NCI-H1092 (cell line): ENCODE results near the gene TAF10.

Experiments
- DNase-seq: peaks from one replicate; lab custom pipeline; 2025; lab: John Stamatoyannopoulos, UW

The TAF10 gene

DNA sequence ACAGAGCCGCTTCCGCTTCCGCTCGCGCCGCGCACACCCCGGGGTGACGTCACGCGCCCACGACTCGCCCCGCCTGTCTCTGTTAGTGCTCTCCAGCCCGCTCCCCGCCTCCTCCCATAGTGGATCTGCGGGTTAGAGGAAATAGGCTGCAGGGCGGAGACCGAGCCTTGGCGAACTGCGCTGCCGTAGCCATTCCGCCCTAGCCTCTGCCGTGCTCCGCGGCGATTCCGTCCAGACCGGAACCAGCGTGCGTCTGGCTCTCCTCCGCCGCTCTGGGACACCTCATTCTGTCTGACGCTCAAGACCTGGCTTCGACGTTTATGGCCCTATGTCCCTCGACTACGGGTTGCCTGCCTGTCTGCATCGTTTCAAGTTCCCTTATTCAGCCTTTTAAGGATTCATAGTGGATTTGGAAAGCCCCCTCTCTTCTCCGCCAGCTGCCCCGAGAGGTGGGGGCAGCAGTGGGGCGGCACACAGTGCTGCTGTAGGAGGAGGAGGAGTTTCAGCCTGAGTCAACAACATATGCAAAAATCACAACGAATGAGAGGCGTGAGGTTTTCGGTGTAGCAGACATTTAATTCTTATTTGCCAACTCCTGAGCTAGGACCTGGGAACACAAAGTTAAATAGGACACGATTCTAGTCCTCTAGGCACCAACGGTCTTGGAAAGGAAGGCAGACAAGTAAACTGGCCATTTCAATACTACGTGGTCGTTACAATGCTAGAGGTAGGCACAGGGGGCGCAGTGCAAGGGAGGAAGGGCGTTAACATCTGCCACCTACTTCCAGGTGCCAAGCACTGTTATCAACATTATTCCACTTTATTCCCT, at the start of gene TAF10:
Gene TAF10 (minus strand): TSS at position 4 of the 829 bp plus-strand sequence. CDS start 27 bp downstream, outside the sequence.
- DNase-seq = peak; percentile 93

- no peak for DNase-seq
Measured at GRCh38 chr11:6660712-6661111, 48.7 kb upstream of the TAF10 start.

GRCh38 chr11:6658647-6659046, 46.6 kb upstream of the TAF10 start:
- DNase-seq = no peak

DNA sequence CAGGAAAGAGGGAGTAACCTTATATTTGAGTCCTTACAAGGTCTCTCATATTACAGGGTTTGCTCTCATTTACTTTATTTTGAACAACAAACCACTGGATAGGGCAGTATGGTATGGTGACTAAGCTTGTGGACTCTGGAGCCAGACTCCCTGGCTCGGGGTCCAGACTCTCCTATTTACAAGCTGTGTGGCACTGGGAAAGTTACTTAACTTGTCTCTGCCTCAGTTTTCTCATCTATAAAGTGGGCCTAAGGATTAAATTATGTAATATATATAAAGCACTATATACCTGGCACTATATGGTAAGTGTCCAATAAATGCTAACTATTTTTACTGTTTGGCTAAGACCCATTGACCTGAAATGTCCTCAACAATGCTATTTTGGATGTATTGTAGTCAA, 45.3 kb upstream of the TAF10 start:
- no peak for DNase-seq

GRCh38 chr11:6656936-6657335, 44.9 kb upstream of the TAF10 start:
- no peak for DNase-seq

DNA sequence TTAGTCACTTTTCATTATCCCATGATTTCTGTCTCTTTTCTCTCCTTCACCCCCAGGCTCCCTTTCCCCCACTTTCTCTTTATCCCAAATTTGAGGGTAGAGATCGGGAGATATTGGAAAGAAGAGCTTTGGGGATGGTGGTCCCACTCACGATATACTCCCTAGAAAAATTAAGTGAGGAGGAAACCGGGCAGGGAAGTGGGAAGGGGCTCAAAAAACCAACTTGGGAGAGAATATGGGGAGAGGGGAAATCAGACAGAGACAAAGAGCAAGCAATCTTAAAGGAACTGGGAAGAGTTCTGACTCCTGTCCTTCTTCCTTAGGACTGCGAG, 44.5 kb upstream of the TAF10 start:
- no peak for DNase-seq

GRCh38 chr11:6655790-6656583, 44.0 kb upstream of the TAF10 start, which contains the start of gene DCHS1:
DCHS1 (minus strand) TSS chr11:6655809; CDS start chr11:6641613, 14,196 bp downstream.
- no peak for DNase-seq

GRCh38 chr11:6655020-6655789, 43.2 kb upstream of the TAF10 start:
- DNase-seq = no peak

DNA sequence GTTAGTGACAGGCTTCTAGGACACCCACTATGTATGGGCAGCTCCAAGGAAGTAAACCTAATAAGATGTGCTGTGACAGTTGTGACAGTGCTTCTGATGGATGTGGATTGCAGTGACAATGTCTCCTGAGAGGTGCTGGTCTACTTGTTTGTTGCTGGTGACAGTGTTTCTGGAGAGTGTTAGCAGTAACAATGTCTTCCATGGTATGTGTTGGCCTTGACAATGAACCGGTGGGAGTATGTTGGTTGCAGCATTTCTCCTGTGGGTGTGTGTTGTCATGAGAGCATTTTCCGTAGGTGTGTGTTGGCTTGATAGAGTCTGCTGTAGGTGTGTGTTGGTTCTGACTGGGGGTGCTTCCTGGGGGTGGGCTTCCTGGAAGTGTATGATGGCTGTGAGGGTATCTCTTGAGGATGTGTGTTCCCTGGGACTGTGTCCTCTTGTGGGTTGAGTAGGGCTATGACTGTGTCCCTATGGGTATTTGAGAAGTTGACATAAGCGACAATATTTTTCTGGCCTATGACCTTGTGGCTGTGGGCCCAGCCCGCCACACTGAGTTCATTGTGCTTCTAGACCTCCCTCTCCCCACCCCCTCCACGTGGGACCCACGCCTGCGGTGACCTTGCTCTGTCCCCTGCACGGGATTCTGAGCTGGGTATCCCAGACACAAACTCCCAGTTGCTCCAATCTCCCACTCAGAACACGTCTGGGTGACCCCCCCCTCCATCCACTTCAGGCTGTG, 42.4 kb upstream of the TAF10 start:
- no peak for DNase-seq

DNA sequence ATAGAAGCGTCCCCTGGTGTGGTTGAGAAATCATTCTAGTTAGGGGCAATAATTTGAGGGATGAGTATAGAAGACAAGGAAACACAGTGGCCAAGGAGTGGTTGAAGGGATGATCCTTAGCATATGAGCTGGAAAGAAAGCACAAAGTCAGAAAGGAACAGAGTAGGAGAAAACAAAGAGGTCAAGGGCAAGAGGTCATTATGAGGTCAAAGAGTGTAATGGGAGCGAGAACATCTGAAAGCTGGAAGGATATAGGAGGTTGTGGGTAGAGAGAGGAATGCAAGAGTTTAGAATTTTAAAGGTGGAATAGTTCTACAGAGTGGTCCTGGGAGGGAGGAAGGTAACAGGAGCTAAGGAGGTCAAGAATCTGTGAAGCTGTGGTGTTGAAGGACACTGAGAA, 41.6 kb upstream of the TAF10 start:
- no peak for DNase-seq

DNA sequence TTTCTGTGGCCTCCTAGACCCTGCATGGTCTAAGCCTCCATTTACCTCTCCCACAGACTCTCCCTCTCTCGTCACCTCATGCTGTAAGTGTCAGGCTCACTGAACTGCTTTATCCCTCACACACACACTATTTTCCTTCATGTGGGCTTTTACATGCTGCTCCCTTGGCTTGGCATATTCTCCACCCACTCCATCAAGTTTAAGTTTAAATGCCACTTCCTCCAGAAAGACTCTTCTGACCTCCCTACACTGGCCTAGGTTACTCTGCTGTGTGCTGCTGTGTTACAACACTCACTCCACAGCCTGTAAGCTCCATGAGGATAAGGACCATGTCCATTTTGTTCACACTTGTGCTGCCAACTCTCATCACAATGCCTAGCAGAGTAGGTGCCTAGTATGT, 41.1 kb upstream of the TAF10 start:
- DNase-seq = no peak

- no peak for DNase-seq
Measured at GRCh38 chr11:6652182-6652581, 40.2 kb upstream of the TAF10 start.

DNA sequence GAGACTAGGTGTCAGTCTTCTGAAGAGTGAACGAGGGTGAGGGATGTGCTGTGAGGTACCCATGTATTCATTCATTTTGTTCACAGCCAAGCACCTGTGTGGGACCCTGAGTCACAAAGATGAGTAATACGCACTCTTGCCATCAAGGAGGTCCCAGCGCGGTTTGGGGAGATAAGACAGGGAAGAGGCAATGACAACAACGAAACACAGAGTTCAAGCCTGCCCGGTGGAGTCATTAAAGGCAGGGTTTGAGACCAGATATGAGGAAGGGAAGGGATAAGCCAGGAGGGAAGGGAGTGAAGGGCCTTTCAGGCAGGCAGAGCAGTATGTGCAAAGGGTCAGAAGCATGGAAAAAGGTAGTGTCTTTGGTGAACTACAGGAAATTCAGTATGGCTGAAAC, 39.0 kb upstream of the TAF10 start:
- no peak for DNase-seq

DNA sequence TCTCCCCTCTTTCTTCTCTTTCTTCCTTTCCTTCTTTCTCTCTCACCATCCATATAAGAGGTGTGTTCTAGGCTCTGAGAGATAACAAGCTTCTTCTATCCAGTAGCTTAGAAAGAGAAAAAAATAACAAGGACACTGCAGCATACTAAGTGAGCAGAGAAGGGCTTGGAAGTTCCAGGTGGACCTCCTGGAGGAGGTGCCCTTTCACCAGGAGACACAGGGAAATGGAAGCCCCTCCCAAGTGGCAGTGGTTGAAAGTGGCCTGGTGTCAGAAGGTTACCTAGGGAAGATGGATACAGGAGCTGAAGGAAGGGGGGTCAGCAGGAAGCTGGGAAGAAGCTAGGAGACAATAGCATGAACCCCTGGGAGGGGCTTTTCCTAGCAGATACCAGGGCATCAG, 38.1 kb upstream of the TAF10 start:
- no peak for DNase-seq

DNA sequence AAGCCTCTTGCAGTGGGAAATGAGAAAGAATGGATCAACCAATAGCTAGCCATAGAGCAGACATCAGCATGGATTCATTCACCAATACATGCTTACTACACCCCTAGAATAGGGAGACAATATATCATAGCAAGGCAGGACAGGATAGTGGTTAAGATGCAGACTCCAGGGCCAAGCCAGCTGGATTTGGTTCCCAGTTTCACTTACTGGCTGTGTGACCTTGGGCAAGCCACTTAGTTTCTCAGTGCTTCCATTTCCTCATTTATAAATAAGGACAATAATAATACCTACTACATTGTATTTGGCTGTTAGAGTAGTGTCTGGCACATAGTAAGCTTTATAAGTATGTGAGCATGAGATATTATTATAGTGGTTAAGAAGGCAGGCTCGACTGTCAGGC, 36.5 kb upstream of the TAF10 start:
- no peak for DNase-seq

GRCh38 chr11:6647836-6648235, 35.8 kb upstream of the TAF10 start:
- no peak for DNase-seq

DNA sequence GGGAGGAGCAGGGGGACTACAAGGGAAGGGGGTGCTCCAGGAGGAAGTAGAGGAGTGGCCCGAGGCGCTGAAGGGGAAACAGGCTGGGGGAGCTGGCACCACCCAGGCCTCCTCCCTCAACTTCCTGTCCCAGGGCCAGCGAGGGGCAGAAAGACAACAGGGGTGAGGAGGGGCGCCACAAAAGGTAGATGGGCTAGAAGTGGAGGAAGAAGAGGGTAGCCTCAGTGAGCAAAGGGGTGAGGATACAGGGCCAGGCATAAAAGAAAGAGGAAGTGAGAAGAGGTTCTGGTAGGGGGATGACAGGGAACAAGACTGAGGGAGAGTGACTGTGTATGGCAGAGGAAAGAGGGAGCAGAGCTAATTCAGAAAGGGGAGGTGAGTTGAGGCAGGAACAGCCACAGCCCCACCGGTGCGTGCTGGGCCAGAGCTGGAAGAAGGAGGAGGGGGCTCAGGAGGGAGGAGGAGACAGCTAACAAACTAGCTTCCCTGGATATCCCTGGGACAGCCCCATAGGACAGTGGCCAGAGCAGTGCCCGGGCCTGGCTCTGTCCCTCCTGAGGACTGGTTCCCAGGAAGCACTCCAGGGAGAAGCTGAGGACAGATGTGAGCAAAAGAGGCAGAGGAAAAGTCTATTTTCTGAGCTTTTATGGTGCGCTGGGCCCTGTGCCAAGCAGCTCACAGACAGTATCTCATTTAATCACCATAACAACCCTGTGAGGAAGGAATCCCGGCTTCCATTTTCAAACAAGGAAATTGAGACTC, 35.1 kb upstream of the TAF10 start:
- no peak for DNase-seq

GRCh38 chr11:6646576-6646917, 34.5 kb upstream of the TAF10 start:
- DNase-seq = no peak

GRCh38 chr11:6646071-6646470, 34.1 kb upstream of the TAF10 start:
- DNase-seq = no peak

DNA sequence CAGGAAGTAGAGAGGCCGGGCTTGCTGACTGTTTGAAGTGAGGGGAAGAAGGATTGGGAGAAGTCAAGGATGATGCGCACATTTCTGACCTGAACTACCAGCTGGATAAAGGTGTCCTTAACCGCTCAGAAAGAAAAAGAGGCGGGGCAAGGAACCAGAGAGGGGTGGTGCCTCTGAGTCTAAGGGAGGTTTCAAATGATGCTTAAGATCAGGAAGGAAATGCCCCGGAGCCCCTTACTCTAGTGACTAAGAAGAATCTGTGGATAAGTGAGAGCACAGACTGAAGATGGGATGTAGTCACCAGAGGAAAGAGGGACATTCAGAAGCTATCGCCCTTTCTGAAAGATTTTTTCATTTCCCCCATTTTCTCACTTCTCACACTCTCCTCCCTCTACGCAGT, 30.9 kb upstream of the TAF10 start:
- DNase-seq = no peak

DNA sequence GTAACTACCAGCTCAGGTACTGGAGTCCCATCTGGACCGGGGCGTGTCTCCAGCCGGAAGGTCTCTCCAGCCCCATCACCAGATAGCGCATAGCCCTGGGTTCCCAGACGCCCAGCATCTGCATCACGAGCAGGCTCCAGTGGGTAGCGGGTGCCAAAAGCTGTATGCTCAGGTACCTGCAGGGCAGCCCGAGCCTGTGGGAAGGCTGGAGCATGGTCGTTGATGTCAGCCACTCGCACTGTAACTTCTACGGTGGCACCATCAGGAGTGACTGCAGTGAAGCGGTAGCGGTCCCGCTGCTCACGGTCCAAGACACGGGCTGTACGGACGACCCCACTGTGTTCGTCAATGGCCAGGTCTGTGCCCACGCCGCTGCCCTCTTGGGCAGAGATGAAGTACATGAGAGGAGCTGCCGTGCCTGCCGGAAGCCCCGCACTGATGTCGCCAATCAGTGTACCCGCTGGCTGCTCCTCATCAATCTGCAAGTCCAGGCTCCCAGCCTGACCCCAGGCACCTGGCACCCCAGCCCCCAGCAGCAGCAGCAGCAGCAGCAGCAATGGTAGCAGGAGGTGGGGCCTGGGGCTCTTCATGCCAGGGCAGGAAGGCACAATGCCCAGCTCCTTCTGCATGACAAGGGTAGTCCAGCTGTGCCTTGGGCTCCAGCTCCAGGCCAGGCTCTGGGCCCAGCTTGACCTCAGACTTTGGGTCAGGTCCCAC, 29.1 kb upstream of the TAF10 start:
- no peak for DNase-seq
